ENCODE data around the gene STPG2.

GRCh38 chr4:97656044-97656720 is 487.1 kb downstream of the STPG2 start:
- no peak for TF ChIP-seq CTCF (IDR thresholded peaks at IDR 0.05)
- TF ChIP-seq POLR2A (IDR thresholded peaks at IDR 0.05) = no peak
